MM.1S (cell line): Measurements from ENCODE around the gene PORCN.
A peak's percentile ranks its signal among the peaks of the same experiment; 100 is the strongest.
"Not testable (repeated sequence)": the region's sequence is repeated elsewhere in the genome, so short reads cannot be mapped to it uniquely, and the experiment has no call there.

ENCODE experiments used
- DNase-seq: peaks from one replicate; pipeline ENCODE4 v3.0.0-alpha.2; 2015
- H2AFZ ChIP-seq: fragments of 300-600 bp; sonication (generic); 2 replicates; pipeline ENCODE4 v1.6.0; 2016; ENCODE audit warnings: antibody characterized with exemption, low read length
- H3F3A ChIP-seq: fragments of 300-600 bp; sonication (generic); 2 replicates; pipeline ENCODE4 v1.6.1; 2016; ENCODE audit warnings: mild to moderate bottlenecking, antibody characterized with exemption, low read length, moderate library complexity, mixed read lengths; ENCODE audit not compliant: insufficient read depth
- H3K27ac ChIP-seq: fragments of 300-600 bp; sonication (generic); 2 replicates; pipeline ENCODE4 v1.5.1; 2016; ENCODE audit warnings: mild to moderate bottlenecking, low read length
- H3K27me3 ChIP-seq: fragments of 300-600 bp; sonication (generic); replicated peaks from 2 replicates; pipeline ENCODE4 v1.6.0; 2016; ENCODE audit warnings: low read length; ENCODE audit not compliant: insufficient read depth
- H3K36me3 ChIP-seq: fragments of 300-600 bp; sonication (generic); replicated peaks from 2 replicates; pipeline ENCODE4 v1.6.1; 2016; ENCODE audit warnings: mild to moderate bottlenecking, low read length, mixed read lengths; ENCODE audit not compliant: insufficient read depth
- H3K4me1 ChIP-seq: fragments of 300-600 bp; sonication (generic); 2 replicates; pipeline ENCODE4 v1.6.1; 2016; ENCODE audit warnings: low read length, mixed read lengths
- H3K4me2 ChIP-seq: fragments of 300-600 bp; sonication (generic); 2 replicates; pipeline ENCODE4 v1.6.0; 2016; ENCODE audit warnings: low read depth, low read length
- H3K4me3 ChIP-seq: fragments of 300-600 bp; sonication (generic); 2 replicates; pipeline ENCODE4 v1.5.1; 2016; ENCODE audit warnings: low read length, mixed read lengths
- H3K79me2 ChIP-seq: fragments of 300-600 bp; sonication (generic); 2 replicates; pipeline ENCODE4 v1.6.1; 2016; ENCODE audit warnings: mixed run types, low read length, mixed read lengths
- H3K9ac ChIP-seq: fragments of 300-600 bp; sonication (generic); 2 replicates; pipeline ENCODE4 v1.6.1; 2016; ENCODE audit warnings: low read length, mixed read lengths
- H3K9me2 ChIP-seq: fragments of 300-600 bp; sonication (generic); replicated peaks from 2 replicates; pipeline ENCODE4 v1.6.1; 2016; ENCODE audit warnings: mild to moderate bottlenecking, low read length, mixed read lengths; ENCODE audit not compliant: insufficient read depth
- H3K9me3 ChIP-seq: fragments of 300-600 bp; sonication (generic); replicated peaks from 2 replicates; pipeline ENCODE4 v1.6.1; 2016; ENCODE audit warnings: mild to moderate bottlenecking, low read length, mixed read lengths; ENCODE audit not compliant: insufficient read depth
- H4K20me1 ChIP-seq: fragments of 300-600 bp; sonication (generic); 2 replicates; pipeline ENCODE4 v1.6.1; 2016; ENCODE audit warnings: mild to moderate bottlenecking, low read length, moderate library complexity, mixed read lengths; ENCODE audit not compliant: insufficient read depth
- CTCF ChIP-seq: fragments of 300-600 bp; sonication (generic); IDR thresholded peaks from 2 replicates; pipeline ENCODE4 v1.5.1; 2016; ENCODE audit warnings: antibody characterized with exemption, low read length, mixed read lengths
- EZH2 ChIP-seq: fragments of 300-600 bp; sonication (generic); optimal IDR thresholded peaks from 2 replicates; pipeline ENCODE3; 2017; ENCODE audit warnings: low read depth, mild to moderate bottlenecking, antibody characterized with exemption, low read length, mixed read lengths
- EZH2phosphoT487 ChIP-seq: fragments of 300-600 bp; sonication (generic); IDR thresholded peaks from 2 replicates; pipeline ENCODE4 v1.6.1; 2018; ENCODE audit warnings: antibody characterized with exemption, low read length

The PORCN gene

GRCh38 chrX:48522291-48522690 lies 13.5 kb downstream of the PORCN start:
- no peak for DNase-seq
- peak overlapping the region; percentile 75 for H3K9ac ChIP-seq
- peaks cover 5% of the 10 kb centered on the region; the same call in 1 of the 2 replicates for H3K4me1 ChIP-seq
- H3F3A ChIP-seq = peaks cover 4% of the 10 kb centered on the region
- H4K20me1 ChIP-seq = no peaks in the 10 kb centered on the region
- TF ChIP-seq EZH2 (no peak), EZH2phosphoT487 (no peak), CTCF (no peak)
- H3K27ac ChIP-seq = peak overlapping the region; percentile 50; the same call in 1 of the 2 replicates
- H3K79me2 ChIP-seq = peaks cover 25% of the 10 kb centered on the region
- no peaks in the 10 kb centered on the region for H3K36me3 ChIP-seq
- H3K9me2 ChIP-seq = no peaks in the 10 kb centered on the region
- peak overlapping the region; percentile 76 for H3K4me3 ChIP-seq
- H3K4me2 ChIP-seq = peak overlapping the region; percentile 74
- no peaks in the 10 kb centered on the region for H3K9me3 ChIP-seq
- peak overlapping the region; percentile 31; the same call in 1 of the 2 replicates for H2AFZ ChIP-seq
- no peaks in the 10 kb centered on the region for H3K27me3 ChIP-seq

- Histone ChIP-seq H3K4me3 (no peak overlapping the region), H3K79me2 (peaks cover 25% of the 10 kb centered on the region), H3K4me1 (peaks cover 5% of the 10 kb centered on the region; the same call in 1 of the 2 replicates), H3K4me2 (no peak overlapping the region), H4K20me1 (no peaks in the 10 kb centered on the region), H3K9me2 (no peaks in the 10 kb centered on the region), H3F3A (peaks cover 4% of the 10 kb centered on the region), H3K36me3 (no peaks in the 10 kb centered on the region), H3K9me3 (no peaks in the 10 kb centered on the region), H3K27ac (no peak overlapping the region), H3K27me3 (no peaks in the 10 kb centered on the region), H2AFZ (no peak overlapping the region), H3K9ac (no peak overlapping the region)
- DNase-seq = no peak
- TF ChIP-seq CTCF (no peak), EZH2phosphoT487 (no peak), EZH2 (no peak)
Measured at GRCh38 chrX:48523682-48524081, 14.9 kb downstream of the PORCN start.

GRCh38 chrX:48525853-48526252 lies 17.1 kb downstream of the PORCN start:
- H3K27ac ChIP-seq, H4K20me1 ChIP-seq, H3K9ac ChIP-seq, DNase-seq, H3K36me3 ChIP-seq, H3F3A ChIP-seq, H3K9me3 ChIP-seq, H3K4me1 ChIP-seq, H3K27me3 ChIP-seq, H3K4me2 ChIP-seq, H3K4me3 ChIP-seq, H2AFZ ChIP-seq, H3K9me2 ChIP-seq: not testable (repeated sequence)
- peaks cover 25% of the 10 kb centered on the region for H3K79me2 ChIP-seq

- no peak overlapping the region for H2AFZ ChIP-seq
- no peaks in the 10 kb centered on the region for H3K36me3 ChIP-seq
- no peak overlapping the region for H3K4me2 ChIP-seq
- no peaks in the 10 kb centered on the region for H3K27me3 ChIP-seq
- H3K4me3 ChIP-seq = no peak overlapping the region
- TF ChIP-seq CTCF (no peak), EZH2 (no peak), EZH2phosphoT487 (no peak)
- H3K9me2 ChIP-seq = no peaks in the 10 kb centered on the region
- no peaks in the 10 kb centered on the region for H4K20me1 ChIP-seq
- H3K9ac ChIP-seq = no peak overlapping the region
- no peak for DNase-seq
- no peaks in the 10 kb centered on the region for H3K79me2 ChIP-seq
- H3K4me1 ChIP-seq = no peaks in the 10 kb centered on the region
- no peak overlapping the region for H3K27ac ChIP-seq
- H3F3A ChIP-seq = no peaks in the 10 kb centered on the region
- no peaks in the 10 kb centered on the region for H3K9me3 ChIP-seq
Measured at GRCh38 chrX:48530736-48531135, 21.9 kb downstream of the PORCN start.
